ENCODE measurements around the gene DOCK2.

The DOCK2 gene

DNA sequence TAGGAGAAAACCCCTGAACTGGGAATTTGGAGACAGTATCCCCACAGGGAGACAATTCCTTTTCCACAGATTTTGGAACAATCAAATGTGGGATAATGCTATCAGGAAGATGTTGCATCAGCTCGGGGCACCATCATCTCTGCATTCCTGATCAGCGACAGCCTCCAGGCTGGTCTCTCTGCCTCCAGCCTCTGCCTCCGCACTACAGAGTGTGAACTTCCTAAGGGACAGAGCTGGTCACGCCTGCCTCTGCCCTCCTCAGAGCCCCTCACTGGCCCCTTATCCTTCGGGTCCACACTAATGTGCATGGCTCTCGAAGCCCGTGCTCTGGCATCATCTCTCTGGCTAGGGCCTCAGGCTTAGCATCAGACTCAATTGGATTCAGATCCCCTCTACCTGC is 477.2 kb downstream of the DOCK2 start:
- Histone ChIP-seq H3K4me3 (ENCODE audit: low read length in 2 of 2) (no peak overlapping the region), H2AK5ac (ENCODE audit: low read depth, low read length) (no peak overlapping the region), H3K27me3 (ENCODE audit: control insufficient read depth in 3 of 3, insufficient read depth in 3 of 3, low read depth in 1 of 3, low read length in 3 of 3) (no peaks in the 10 kb centered on the region), H3K36me3 (replicated peaks in 1 of 2; ENCODE audit: control insufficient read depth in 2 of 2, insufficient read depth in 2 of 2, low read length in 2 of 2) (no peaks in the 10 kb centered on the region), H2BK12ac (ENCODE audit: low read length) (no peak overlapping the region), H2BK15ac (ENCODE audit: low read length) (peak overlapping the region; percentile 15), H3K4ac (ENCODE audit: low read length) (no peak overlapping the region), H2AFZ (ENCODE audit: low read length) (no peak overlapping the region), H3K23ac (ENCODE audit: low read depth, low read length, poor library complexity) (no peak overlapping the region), H3K27ac (replicated peaks; ENCODE audit: low read length) (no peak overlapping the region), H3K79me1 (ENCODE audit: low read depth, low read length) (no peaks in the 10 kb centered on the region), H4K91ac (ENCODE audit: low read depth, low read length, poor library complexity) (no peak overlapping the region), H3K4me2 (ENCODE audit: insufficient read depth, low read length, poor library complexity, severe bottlenecking) (no peak overlapping the region), H3K14ac (ENCODE audit: low read length) (no peak overlapping the region), H2BK5ac (ENCODE audit: low read length) (no peak overlapping the region), H3K4me1 (ENCODE audit: control insufficient read depth in 2 of 2, insufficient read depth in 1 of 2, low read depth in 1 of 2, low read length in 2 of 2) (peaks cover 2 to 18% of the 10 kb centered on the region in 2 donors), H4K8ac (ENCODE audit: low read depth, low read length) (no peak overlapping the region), H3K18ac (ENCODE audit: low read length) (peak overlapping the region; percentile 52), H2BK120ac (ENCODE audit: low read depth, low read length) (no peak overlapping the region), H3K9ac (ENCODE audit: low read depth, low read length, poor library complexity) (no peak overlapping the region), H3K9me3 (replicated peaks in 1 of 2; ENCODE audit: control insufficient read depth in 2 of 2, insufficient read depth in 1 of 2, low read depth in 1 of 2, low read length in 2 of 2) (peaks cover 0 to 1% of the 10 kb centered on the region in 2 donors)
- DNase-seq (ENCODE audit: low spot score): no peak
- WGBS, 2 donors (ENCODE audit: extremely low coverage in 2 of 2, insufficient read length in 2 of 2, insufficient replicate concordance in 1 of 2): no CpG with 5 or more reads among the region's 7 CpGs

DNA sequence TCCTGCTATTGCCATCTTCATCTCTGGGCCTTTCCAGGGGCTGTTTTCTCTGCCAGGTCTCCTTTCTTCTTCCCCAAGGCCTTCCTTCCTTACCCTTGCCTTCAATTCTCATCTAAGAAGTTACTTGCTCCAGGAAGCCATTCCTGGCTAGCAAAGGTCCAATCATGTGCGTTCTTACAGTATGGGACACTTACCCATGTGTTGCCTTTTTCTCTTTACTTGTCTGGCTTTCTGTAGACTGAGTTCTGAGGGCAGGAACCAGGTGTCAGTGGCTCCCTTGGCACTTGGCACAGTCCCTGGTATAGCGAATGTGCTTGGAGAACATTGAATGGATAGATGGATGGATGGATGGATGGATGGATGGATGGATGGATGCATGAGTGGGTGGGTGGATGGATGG is 478.9 kb downstream of the DOCK2 start:
- H2AFZ ChIP-seq (ENCODE audit: low read length): no peak overlapping the region
- no peak for DNase-seq (ENCODE audit: low spot score)
- H3K27ac ChIP-seq (replicated peaks; ENCODE audit: low read length): no peak overlapping the region
- H4K91ac ChIP-seq (ENCODE audit: low read depth, low read length, poor library complexity): no peak overlapping the region
- no peak overlapping the region for H2BK12ac ChIP-seq (ENCODE audit: low read length)
- no peak overlapping the region for H2BK120ac ChIP-seq (ENCODE audit: low read depth, low read length)
- H3K14ac ChIP-seq (ENCODE audit: low read length): no peak overlapping the region
- H3K23ac ChIP-seq (ENCODE audit: low read depth, low read length, poor library complexity): no peak overlapping the region
- no peak overlapping the region for H2AK5ac ChIP-seq (ENCODE audit: low read depth, low read length)
- WGBS, 2 donors (ENCODE audit: extremely low coverage in 2 of 2, insufficient read length in 2 of 2, insufficient replicate concordance in 1 of 2): no CpG with 5 or more reads among the region's 2 CpGs
- no peak overlapping the region for H4K8ac ChIP-seq (ENCODE audit: low read depth, low read length)
- no peak overlapping the region for H2BK15ac ChIP-seq (ENCODE audit: low read length)
- H3K4me2 ChIP-seq (ENCODE audit: insufficient read depth, low read length, poor library complexity, severe bottlenecking): no peak overlapping the region
- H2BK5ac ChIP-seq (ENCODE audit: low read length): no peak overlapping the region
- H3K18ac ChIP-seq (ENCODE audit: low read length): no peak overlapping the region
- peak overlapping the region in 1 of 2 donors; percentile 52 for H3K4me3 ChIP-seq (ENCODE audit: low read length in 2 of 2)
- H3K36me3 ChIP-seq (replicated peaks in 1 of 2; ENCODE audit: control insufficient read depth in 2 of 2, insufficient read depth in 2 of 2, low read length in 2 of 2): no peaks in the 10 kb centered on the region
- no peaks in the 10 kb centered on the region for H3K27me3 ChIP-seq (ENCODE audit: control insufficient read depth in 3 of 3, insufficient read depth in 3 of 3, low read depth in 1 of 3, low read length in 3 of 3)
- no peak overlapping the region for H3K9ac ChIP-seq (ENCODE audit: low read depth, low read length, poor library complexity)
- H3K4ac ChIP-seq (ENCODE audit: low read length): no peak overlapping the region
- H3K79me1 ChIP-seq (ENCODE audit: low read depth, low read length): no peaks in the 10 kb centered on the region
- peaks cover 2 to 9% of the 10 kb centered on the region in 2 donors for H3K4me1 ChIP-seq (ENCODE audit: control insufficient read depth in 2 of 2, insufficient read depth in 1 of 2, low read depth in 1 of 2, low read length in 2 of 2)
- H3K9me3 ChIP-seq (replicated peaks in 1 of 2; ENCODE audit: control insufficient read depth in 2 of 2, insufficient read depth in 1 of 2, low read depth in 1 of 2, low read length in 2 of 2): peaks cover 0 to 1% of the 10 kb centered on the region in 2 donors

DNA sequence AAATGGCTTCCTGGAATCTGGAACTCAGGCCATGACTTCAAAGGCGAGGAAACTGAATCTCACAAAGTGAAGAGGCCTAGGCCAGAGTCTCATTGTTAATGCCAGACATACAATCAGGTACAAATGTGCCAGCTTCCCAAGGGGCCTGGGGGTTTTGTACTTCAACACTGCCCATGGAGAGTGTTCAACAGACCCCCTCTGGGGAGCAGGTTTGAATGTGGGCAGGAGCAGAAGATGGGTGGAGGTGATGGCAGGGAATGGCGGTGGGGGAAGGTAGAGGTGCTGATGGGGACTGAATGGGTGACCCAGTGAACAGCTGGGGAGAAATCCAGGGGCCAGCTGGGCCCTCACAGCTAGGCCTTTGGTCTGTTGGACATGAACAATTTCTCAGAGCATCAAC is 480.7 kb downstream of the DOCK2 start:
- WGBS, 2 donors (ENCODE audit: extremely low coverage in 2 of 2, insufficient read length in 2 of 2, insufficient replicate concordance in 1 of 2): no CpG with 5 or more reads among the region's 2 CpGs
- no peak overlapping the region for H3K18ac ChIP-seq (ENCODE audit: low read length)
- H2BK15ac ChIP-seq (ENCODE audit: low read length): no peak overlapping the region
- peak overlapping the region; percentile 51 for H3K9ac ChIP-seq (ENCODE audit: low read depth, low read length, poor library complexity)
- H3K27ac ChIP-seq (replicated peaks; ENCODE audit: low read length): no peak overlapping the region
- H3K4me3 ChIP-seq (ENCODE audit: low read length in 2 of 2): no peak overlapping the region
- H3K27me3 ChIP-seq (ENCODE audit: control insufficient read depth in 3 of 3, insufficient read depth in 3 of 3, low read depth in 1 of 3, low read length in 3 of 3): no peaks in the 10 kb centered on the region
- H3K4ac ChIP-seq (ENCODE audit: low read length): no peak overlapping the region
- H4K8ac ChIP-seq (ENCODE audit: low read depth, low read length): no peak overlapping the region
- no peak overlapping the region for H4K91ac ChIP-seq (ENCODE audit: low read depth, low read length, poor library complexity)
- no peak overlapping the region for H3K14ac ChIP-seq (ENCODE audit: low read length)
- H2BK5ac ChIP-seq (ENCODE audit: low read length): no peak overlapping the region
- H2AFZ ChIP-seq (ENCODE audit: low read length): no peak overlapping the region
- peaks cover 2 to 8% of the 10 kb centered on the region in 2 donors for H3K4me1 ChIP-seq (ENCODE audit: control insufficient read depth in 2 of 2, insufficient read depth in 1 of 2, low read depth in 1 of 2, low read length in 2 of 2)
- no peak overlapping the region for H3K23ac ChIP-seq (ENCODE audit: low read depth, low read length, poor library complexity)
- no peak overlapping the region for H3K4me2 ChIP-seq (ENCODE audit: insufficient read depth, low read length, poor library complexity, severe bottlenecking)
- H2BK12ac ChIP-seq (ENCODE audit: low read length): no peak overlapping the region
- DNase-seq (ENCODE audit: low spot score): no peak
- no peaks in the 10 kb centered on the region for H3K79me1 ChIP-seq (ENCODE audit: low read depth, low read length)
- H3K9me3 ChIP-seq (replicated peaks in 1 of 2; ENCODE audit: control insufficient read depth in 2 of 2, insufficient read depth in 1 of 2, low read depth in 1 of 2, low read length in 2 of 2): peaks cover 0 to 1% of the 10 kb centered on the region in 2 donors
- no peak overlapping the region for H2BK120ac ChIP-seq (ENCODE audit: low read depth, low read length)
- no peaks in the 10 kb centered on the region for H3K36me3 ChIP-seq (replicated peaks in 1 of 2; ENCODE audit: control insufficient read depth in 2 of 2, insufficient read depth in 2 of 2, low read length in 2 of 2)
- no peak overlapping the region for H2AK5ac ChIP-seq (ENCODE audit: low read depth, low read length)

DNA sequence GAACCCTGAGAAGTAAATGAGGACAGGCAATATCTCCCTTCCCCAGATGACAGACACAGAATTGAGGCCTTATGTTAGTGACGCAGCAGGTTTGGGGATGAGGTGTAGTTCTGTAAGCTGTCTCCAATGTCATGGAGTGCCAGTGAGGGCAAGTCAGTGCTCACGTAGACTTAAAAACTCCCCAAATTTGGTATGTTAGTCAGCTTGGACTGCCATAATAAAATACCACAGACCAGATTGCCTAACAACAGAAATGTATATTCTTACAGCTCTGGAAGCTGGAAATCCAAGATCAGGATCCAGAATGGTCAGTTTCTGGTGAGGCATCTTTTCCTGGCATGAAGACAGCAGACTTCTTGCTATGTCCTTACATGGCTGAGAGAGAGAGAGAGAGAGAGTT is 483.5 kb downstream of the DOCK2 start:
- WGBS, 2 donors (ENCODE audit: extremely low coverage in 2 of 2, insufficient read length in 2 of 2, insufficient replicate concordance in 1 of 2): no CpG with 5 or more reads among the region's 2 CpGs
- Histone ChIP-seq H3K18ac (ENCODE audit: low read length) (no peak overlapping the region), H3K36me3 (replicated peaks in 1 of 2; ENCODE audit: control insufficient read depth in 2 of 2, insufficient read depth in 2 of 2, low read length in 2 of 2) (no peaks in the 10 kb centered on the region), H3K14ac (ENCODE audit: low read length) (no peak overlapping the region), H3K4me1 (ENCODE audit: control insufficient read depth in 2 of 2, insufficient read depth in 1 of 2, low read depth in 1 of 2, low read length in 2 of 2) (no peaks in the 10 kb centered on the region), H3K23ac (ENCODE audit: low read depth, low read length, poor library complexity) (no peak overlapping the region), H3K79me1 (ENCODE audit: low read depth, low read length) (no peaks in the 10 kb centered on the region), H3K4ac (ENCODE audit: low read length) (no peak overlapping the region), H3K9me3 (replicated peaks in 1 of 2; ENCODE audit: control insufficient read depth in 2 of 2, insufficient read depth in 1 of 2, low read depth in 1 of 2, low read length in 2 of 2) (peaks cover 0 to 1% of the 10 kb centered on the region in 2 donors), H3K27me3 (ENCODE audit: control insufficient read depth in 3 of 3, insufficient read depth in 3 of 3, low read depth in 1 of 3, low read length in 3 of 3) (no peaks in the 10 kb centered on the region), H2BK120ac (ENCODE audit: low read depth, low read length) (no peak overlapping the region), H2AK5ac (ENCODE audit: low read depth, low read length) (no peak overlapping the region), H3K27ac (replicated peaks; ENCODE audit: low read length) (no peak overlapping the region), H2BK15ac (ENCODE audit: low read length) (no peak overlapping the region), H4K91ac (ENCODE audit: low read depth, low read length, poor library complexity) (no peak overlapping the region), H3K4me2 (ENCODE audit: insufficient read depth, low read length, poor library complexity, severe bottlenecking) (no peak overlapping the region), H2BK5ac (ENCODE audit: low read length) (no peak overlapping the region), H3K9ac (ENCODE audit: low read depth, low read length, poor library complexity) (no peak overlapping the region), H4K8ac (ENCODE audit: low read depth, low read length) (no peak overlapping the region), H2BK12ac (ENCODE audit: low read length) (no peak overlapping the region), H3K4me3 (ENCODE audit: low read length in 2 of 2) (no peak overlapping the region), H2AFZ (ENCODE audit: low read length) (no peak overlapping the region)
- no peak for DNase-seq (ENCODE audit: low spot score)

Data from neuronal stem cell (in vitro differentiated cells).